Transverse colon (tissue), 4 donors: ENCODE measurements around the gene FOXL1. TPM values are rescaled to one million over a fixed set of nuclear protein-coding genes. Genes with fewer than 3 reads are reported as not detected.

ENCODE experiments used
- DNase-seq: peaks from one replicate; pipeline ENCODE4 v3.0.0-alpha.2; 2019
- H3K27ac ChIP-seq, 4 donors: fragments of 200-600 bp; sonication (generic); 2 replicates each; pipeline ENCODE4 v1.5.1; 2016 to 2018; ENCODE audit warnings: inconsistent platforms in 4 of 4
- H3K27me3 ChIP-seq: fragments of 200-600 bp; sonication (generic); 2 replicates; pipeline ENCODE4 v1.5.1; 2017; ENCODE audit warnings: inconsistent platforms
- H3K36me3 ChIP-seq, 4 donors: fragments of 200-600 bp; sonication (generic); 2 replicates each; pipeline ENCODE4 v1.5.1; 2017 to 2019; ENCODE audit warnings: inconsistent platforms in 4 of 4
- H3K4me1 ChIP-seq, 4 donors: fragments of 200-600 bp; sonication (generic); 2 replicates each; pipeline ENCODE4 v1.5.1; 2017 to 2020; ENCODE audit warnings: inconsistent platforms in 4 of 4
- H3K4me3 ChIP-seq, 4 donors: fragments of 200-600 bp; sonication (generic); 1 replicate in 1 of 4; 2 replicates in 3 of 4; pipeline versions ENCODE4 v1.5.1 to v1.6.1; 2017 to 2019; ENCODE audit warnings: inconsistent platforms in 4 of 4
- H3K9me3 ChIP-seq, 2 donors: fragments of 200-600 bp; sonication (generic); 2 replicates each; pipeline ENCODE4 v1.5.1; 2017 to 2019; ENCODE audit warnings: inconsistent platforms in 2 of 2
- EP300 ChIP-seq: sonication (generic); formaldehyde crosslinking; IDR thresholded peaks from one replicate; pipeline ENCODE4 v1.6.1; 2017; ENCODE audit warnings: antibody characterized with exemption, low read depth
- POLR2A ChIP-seq: fragments of 450-650 bp; IDR thresholded peaks from one replicate; pipeline ENCODE4 v1.6.1; 2016; ENCODE audit warnings: antibody characterized with exemption, mild to moderate bottlenecking, moderate library complexity
- POLR2AphosphoS5 ChIP-seq, 3 donors: sonication (generic); formaldehyde crosslinking; IDR thresholded peaks; one replicate each; pipeline ENCODE4 v1.6.1; 2016; ENCODE audit warnings: antibody characterized with exemption in 3 of 3
- WGBS, 2 donors: methylation state at CpG; one replicate each; pipeline ENCODE4 v1.1.5; 2018; ENCODE audit warnings: low coverage in 1 of 2; 5-methylcytosine and 5-hydroxymethylcytosine counted together
- in situ Hi-C, 4 donors: fragments of 200-750 bp; cut with MboI; loops; one replicate each; pipeline versions ENCODE4 v1.15.0 to v1.15.1; 2017; ENCODE audit warnings: low sequenced_read_pairs in 3 of 4, low pct_ligation_motif_present in 1 of 4, low pct_unique_long_range_greater_than_20kb in 1 of 4
- intact Hi-C: fragments of 100-400 bp; cut with DNase I; formaldehyde crosslinking; loops from one replicate; pipeline ENCODE4 v1.15.1; 2023; ENCODE audit warnings: low total_unique reads
- total RNA-seq, 4 donors: library from RNA; depleted of rRNA; stranded (reverse); fragments of >200 nt; gene quantifications; one replicate each; pipeline ENCODE4 v1.1.0, GENCODE V29; 2016
- TF ChIP-seq, protein P1 (sequence below), 5 experiments: fragments of 200-600 bp in 3 of 5; fragments of 450-650 bp in 2 of 5; sonication (generic) in 3 of 5; IDR thresholded peaks; 1 replicate in 2 of 5; 2 replicates in 3 of 5; pipeline ENCODE4 v1.5.1; 2016 to 2017; ENCODE audit warnings: antibody characterized with exemption in 5 of 5, inconsistent platforms in 3 of 5, mild to moderate bottlenecking in 2 of 5, moderate library complexity in 1 of 5

FOXL1 gene
- total RNA-seq, 4 donors from 2014 or later: 0.75 to 2.1 (median 1.3) TPM

- 50% methylated on average over 9 to 16 of the region's 16 CpGs for WGBS, 2 donors
- no peaks in the 10 kb centered on the region for H3K36me3 ChIP-seq
- no peak for DNase-seq
- in situ Hi-C loops (loop anchor here (5.0 to 25.0 kb wide), 6 partner anchors 490 to 722 kb away; no protein-coding TSS in a partner anchor), intact Hi-C loops (loop anchor here (5.0 kb wide), 1 partner anchor 507 kb away; no protein-coding TSS in a partner anchor)
- H3K27me3 ChIP-seq: peaks cover 89% of the 10 kb centered on the region
- TF ChIP-seq POLR2AphosphoS5 (IDR thresholded peaks at IDR 0.05) (no peak), POLR2A (no peak), EP300 (no peak)
- TF ChIP-seq, protein P1, sequence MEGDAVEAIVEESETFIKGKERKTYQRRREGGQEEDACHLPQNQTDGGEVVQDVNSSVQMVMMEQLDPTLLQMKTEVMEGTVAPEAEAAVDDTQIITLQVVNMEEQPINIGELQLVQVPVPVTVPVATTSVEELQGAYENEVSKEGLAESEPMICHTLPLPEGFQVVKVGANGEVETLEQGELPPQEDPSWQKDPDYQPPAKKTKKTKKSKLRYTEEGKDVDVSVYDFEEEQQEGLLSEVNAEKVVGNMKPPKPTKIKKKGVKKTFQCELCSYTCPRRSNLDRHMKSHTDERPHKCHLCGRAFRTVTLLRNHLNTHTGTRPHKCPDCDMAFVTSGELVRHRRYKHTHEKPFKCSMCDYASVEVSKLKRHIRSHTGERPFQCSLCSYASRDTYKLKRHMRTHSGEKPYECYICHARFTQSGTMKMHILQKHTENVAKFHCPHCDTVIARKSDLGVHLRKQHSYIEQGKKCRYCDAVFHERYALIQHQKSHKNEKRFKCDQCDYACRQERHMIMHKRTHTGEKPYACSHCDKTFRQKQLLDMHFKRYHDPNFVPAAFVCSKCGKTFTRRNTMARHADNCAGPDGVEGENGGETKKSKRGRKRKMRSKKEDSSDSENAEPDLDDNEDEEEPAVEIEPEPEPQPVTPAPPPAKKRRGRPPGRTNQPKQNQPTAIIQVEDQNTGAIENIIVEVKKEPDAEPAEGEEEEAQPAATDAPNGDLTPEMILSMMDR (IDR thresholded peaks at IDR 0.05): no peak
- H3K4me1 ChIP-seq: peaks cover 0 to 22% (median 10%) of the 10 kb centered on the region in 4 donors
- H3K4me3 ChIP-seq: no peak overlapping the region
- H3K9me3 ChIP-seq: no peaks in the 10 kb centered on the region
- H3K27ac ChIP-seq: no peak overlapping the region
These were observed 13.1 kb upstream of the FOXL1 start for GRCh38 chr16:86565181-86565631.

- in situ Hi-C loops: loop anchor here (5.0 to 25.0 kb wide), 6 partner anchors 489 to 721 kb away; no protein-coding TSS in a partner anchor
- TF ChIP-seq, protein P1 (IDR thresholded peaks at IDR 0.05): no peak
- no peak for TF ChIP-seq EP300
- TF ChIP-seq POLR2A: no peak
- TF ChIP-seq POLR2AphosphoS5 (IDR thresholded peaks at IDR 0.05): no peak
These were observed 12.5 kb upstream of the FOXL1 start for GRCh38 chr16:86565644-86566511.

GRCh38 chr16:86566601-86566965 is 11.8 kb upstream of the FOXL1 start, which contains the start of gene FOXC2:
Gene FOXC2, plus strand, starts transcription at chr16:86566829. Its CDS starts 507 bp downstream, at chr16:86567336.
- Histone ChIP-seq H3K36me3 (no peaks in the 10 kb centered on the region), H3K4me3 (peak within 1 kb of the TSS in 3 of 4 donors; percentile 23 to 41 (median 25)), H3K27me3 (peaks cover 91% of the 10 kb centered on the region), H3K27ac (peak within 1 kb of the TSS in 2 of 4 donors; percentile 25), H3K4me1 (peaks cover 0 to 22% (median 10%) of the 10 kb centered on the region in 4 donors), H3K9me3 (no peaks in the 10 kb centered on the region)
- in situ Hi-C loops: loop anchor here (5.0 to 25.0 kb wide), 6 partner anchors 488 to 721 kb away; no protein-coding TSS in a partner anchor
- peak; percentile 54 for DNase-seq
- intact Hi-C loops: loop anchor here (5.0 kb wide), 1 partner anchor 506 kb away; no protein-coding TSS in a partner anchor
- no peak for TF ChIP-seq POLR2AphosphoS5 (IDR thresholded peaks at IDR 0.05)
- TF ChIP-seq, protein P1 (IDR thresholded peaks at IDR 0.05): no peak
- TF ChIP-seq POLR2A: no peak
- no peak for TF ChIP-seq EP300
- 5 to 11% methylated on average over 10 to 30 of the region's 30 CpGs for WGBS, 2 donors

More at GRCh38 chr16:86565644-86566511, 12.5 kb upstream of the FOXL1 start:
- H3K36me3 ChIP-seq: no peaks in the 10 kb centered on the region
- 10 to 19% methylated on average over 11 to 47 of the region's 53 CpGs for whole genome bisulfite sequencing, 2 donors
- H3K27me3 ChIP-seq: peaks cover 91% of the 10 kb centered on the region
- peaks cover 0 to 22% (median 10%) of the 10 kb centered on the region in 4 donors for H3K4me1 ChIP-seq
- H3K4me3 ChIP-seq: peak overlapping the region in 1 of 4 donors; percentile 41
- no peaks in the 10 kb centered on the region for H3K9me3 ChIP-seq
- intact Hi-C loops: loop anchor here (5.0 kb wide), 1 partner anchor 506 kb away; no protein-coding TSS in a partner anchor
- no peak for DNase-seq
- no peak overlapping the region for H3K27ac ChIP-seq
